ENCODE data around the gene HTR2B. TPM values are rescaled to one million over a fixed set of nuclear protein-coding genes. Genes with fewer than 3 reads are reported as not detected.

Gene HTR2B
- total and polyA plus RNA-seq, 2 of the 13 experiments (the other 11 are each of a cell fraction or from before 2014, with no cell fraction given), result 0.08 TPM; not detected in 1

GRCh38 chr2:231099918-231100317 lies 24.9 kb downstream of the HTR2B start (continued):
- no peak for TF ChIP-seq ZNF460 (CRISPR knock-in tag; IDR thresholded peaks at IDR 0.05; ENCODE audit: borderline replicate concordance)
- no peak for TF ChIP-seq TSC22D2 (CRISPR knock-in tag; IDR thresholded peaks at IDR 0.05; ENCODE audit: borderline replicate concordance)
- TF ChIP-seq STAG1 (CRISPR knock-in tag; IDR thresholded peaks at IDR 0.05), result peak; percentile 39; the same call in 1 of the 2 replicates
- TF ChIP-seq, protein P1, sequence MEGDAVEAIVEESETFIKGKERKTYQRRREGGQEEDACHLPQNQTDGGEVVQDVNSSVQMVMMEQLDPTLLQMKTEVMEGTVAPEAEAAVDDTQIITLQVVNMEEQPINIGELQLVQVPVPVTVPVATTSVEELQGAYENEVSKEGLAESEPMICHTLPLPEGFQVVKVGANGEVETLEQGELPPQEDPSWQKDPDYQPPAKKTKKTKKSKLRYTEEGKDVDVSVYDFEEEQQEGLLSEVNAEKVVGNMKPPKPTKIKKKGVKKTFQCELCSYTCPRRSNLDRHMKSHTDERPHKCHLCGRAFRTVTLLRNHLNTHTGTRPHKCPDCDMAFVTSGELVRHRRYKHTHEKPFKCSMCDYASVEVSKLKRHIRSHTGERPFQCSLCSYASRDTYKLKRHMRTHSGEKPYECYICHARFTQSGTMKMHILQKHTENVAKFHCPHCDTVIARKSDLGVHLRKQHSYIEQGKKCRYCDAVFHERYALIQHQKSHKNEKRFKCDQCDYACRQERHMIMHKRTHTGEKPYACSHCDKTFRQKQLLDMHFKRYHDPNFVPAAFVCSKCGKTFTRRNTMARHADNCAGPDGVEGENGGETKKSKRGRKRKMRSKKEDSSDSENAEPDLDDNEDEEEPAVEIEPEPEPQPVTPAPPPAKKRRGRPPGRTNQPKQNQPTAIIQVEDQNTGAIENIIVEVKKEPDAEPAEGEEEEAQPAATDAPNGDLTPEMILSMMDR (CRISPR knock-in tag; IDR thresholded peaks at IDR 0.05), result peak; percentile 54

GRCh38 chr2:231094736-231095346 lies 30.0 kb downstream of the HTR2B start:
- peaks cover 2% of the 10 kb centered on the region for H3K79me2 ChIP-seq (ENCODE audit: insufficient read depth, low read length)
- no peak overlapping the region for H3K4me3 ChIP-seq (replicated peaks in 1 of 3; ENCODE audit: insufficient read depth in 1 of 3, low read depth in 2 of 3, low read length in 3 of 3)
- DNase-seq (ENCODE audit: low spot score) (no peak), ATAC-seq (no peak), FAIRE-seq (no peak)
- H3K4me2 ChIP-seq (ENCODE audit: low read depth, low read length), result no peak overlapping the region
- ChIA-PET CTCF (ENCODE audit: low intra/inter-chr PET ratio, low total read pairs) (no interaction called here), POLR2A (no interaction called here)
- WGBS (ENCODE audit: low lambda C conversion rate), result 98% methylated on average over 4 of the region's 4 CpGs
- H3K27ac ChIP-seq (ENCODE audit: extremely low read length, insufficient read depth, low read length), result no peak overlapping the region
- in situ Hi-C loops (cut with HindIII; ENCODE audit: extremely low pct_ligation_motif_present, low pct_unique_long_range_greater_than_20kb), result no loop called here
- no peak overlapping the region for H3K9ac ChIP-seq (ENCODE audit: insufficient read depth, low read depth, low read length)
- intact Hi-C loops (cut with micrococcal nuclease; ENCODE audit: unreplicated experiment), result no loop called here
- BruUV-seq (replicated peaks), result no TSS peak
- H3K36me3 ChIP-seq (replicated peaks in 1 of 2; ENCODE audit: control insufficient read depth in 1 of 2, insufficient read depth in 2 of 2, low read length in 2 of 2), result peaks cover 8 to 54% of the 10 kb centered on the region in 2 experiments; a peak in 4 of 5 replicates
- no peaks in the 10 kb centered on the region for H3K4me1 ChIP-seq (ENCODE audit: insufficient read depth, low read length)
- H2AFZ ChIP-seq (ENCODE audit: low read length), result no peak overlapping the region
- H3K27me3 ChIP-seq (ENCODE audit: control insufficient read depth in 1 of 2, insufficient read depth in 2 of 2, low read length in 2 of 2), result no peaks in the 10 kb centered on the region
- H3K9me3 ChIP-seq (ENCODE audit: low read length), result no peaks in the 10 kb centered on the region
- no peak for TF ChIP-seq PAWR (CRISPR knock-in tag; IDR thresholded peaks at IDR 0.05; ENCODE audit: borderline replicate concordance)
- TF ChIP-seq NR2F6 (IDR thresholded peaks at IDR 0.05), result peak; percentile 25; the same call in 1 of the 2 replicates
- no peak for TF ChIP-seq NR2F6 (CRISPR knock-in tag; IDR thresholded peaks at IDR 0.05)
- TF ChIP-seq, protein P2, sequence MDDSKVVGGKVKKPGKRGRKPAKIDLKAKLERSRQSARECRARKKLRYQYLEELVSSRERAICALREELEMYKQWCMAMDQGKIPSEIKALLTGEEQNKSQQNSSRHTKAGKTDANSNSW (CRISPR knock-in tag; IDR thresholded peaks at IDR 0.05; ENCODE audit: borderline replicate concordance), result no peak
- TF ChIP-seq NCOR1 (IDR thresholded peaks at IDR 0.05; ENCODE audit: borderline replicate concordance, low read length), result no peak
- TF ChIP-seq ELF3 (CRISPR knock-in tag; IDR thresholded peaks at IDR 0.05), result no peak
- no peak for TF ChIP-seq HOXA9 (CRISPR knock-in tag; IDR thresholded peaks at IDR 0.05; ENCODE audit: borderline replicate concordance)
- no peak for TF ChIP-seq FOXJ3 (CRISPR knock-in tag; IDR thresholded peaks at IDR 0.05; ENCODE audit: borderline replicate concordance)
- TF ChIP-seq IKZF1 (IDR thresholded peaks at IDR 0.05), result no peak
- TF ChIP-seq, protein P3, sequence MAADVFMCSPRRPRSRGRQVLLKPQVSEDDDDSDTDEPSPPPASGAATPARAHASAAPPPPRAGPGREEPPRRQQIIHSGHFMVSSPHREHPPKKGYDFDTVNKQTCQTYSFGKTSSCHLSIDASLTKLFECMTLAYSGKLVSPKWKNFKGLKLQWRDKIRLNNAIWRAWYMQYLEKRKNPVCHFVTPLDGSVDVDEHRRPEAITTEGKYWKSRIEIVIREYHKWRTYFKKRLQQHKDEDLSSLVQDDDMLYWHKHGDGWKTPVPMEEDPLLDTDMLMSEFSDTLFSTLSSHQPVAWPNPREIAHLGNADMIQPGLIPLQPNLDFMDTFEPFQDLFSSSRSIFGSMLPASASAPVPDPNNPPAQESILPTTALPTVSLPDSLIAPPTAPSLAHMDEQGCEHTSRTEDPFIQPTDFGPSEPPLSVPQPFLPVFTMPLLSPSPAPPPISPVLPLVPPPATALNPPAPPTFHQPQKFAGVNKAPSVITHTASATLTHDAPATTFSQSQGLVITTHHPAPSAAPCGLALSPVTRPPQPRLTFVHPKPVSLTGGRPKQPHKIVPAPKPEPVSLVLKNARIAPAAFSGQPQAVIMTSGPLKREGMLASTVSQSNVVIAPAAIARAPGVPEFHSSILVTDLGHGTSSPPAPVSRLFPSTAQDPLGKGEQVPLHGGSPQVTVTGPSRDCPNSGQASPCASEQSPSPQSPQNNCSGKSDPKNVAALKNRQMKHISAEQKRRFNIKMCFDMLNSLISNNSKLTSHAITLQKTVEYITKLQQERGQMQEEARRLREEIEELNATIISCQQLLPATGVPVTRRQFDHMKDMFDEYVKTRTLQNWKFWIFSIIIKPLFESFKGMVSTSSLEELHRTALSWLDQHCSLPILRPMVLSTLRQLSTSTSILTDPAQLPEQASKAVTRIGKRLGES (CRISPR knock-in tag; IDR thresholded peaks at IDR 0.05; ENCODE audit: borderline replicate concordance), result no peak
- TF ChIP-seq NR2F2 (IDR thresholded peaks at IDR 0.05; ENCODE audit: borderline replicate concordance, low read depth), result peak; percentile 63; the same call in 1 of the 2 replicates
- H4K20me1 ChIP-seq (ENCODE audit: insufficient read depth, low read length), result no peaks in the 10 kb centered on the region

All from HepG2 (cell line).